ENCODE results near the gene SEMA3D. TPM values are rescaled to one million over a fixed set of nuclear protein-coding genes. Genes with fewer than 3 reads are reported as not detected.

The SEMA3D gene
- total and polyA plus RNA-seq, 9 of the 15 experiments (the other 6 are each of a cell fraction or from before 2014, with no cell fraction given): 0.01 to 0.10 (median 0.04) TPM; not detected in 1

GRCh38 chr7:85031475-85031874 is 155.4 kb downstream of the SEMA3D start (continued):
- no peak for TF ChIP-seq MTA3 (IDR thresholded peaks at IDR 0.05; ENCODE audit: borderline replicate concordance)
- TF ChIP-seq LCOR (CRISPR knock-in tag; IDR thresholded peaks at IDR 0.05): no peak
- no peak for TF ChIP-seq ZBTB17 (CRISPR knock-in tag; IDR thresholded peaks at IDR 0.05)
- no peak for TF ChIP-seq ZNF318 (IDR thresholded peaks at IDR 0.05; ENCODE audit: borderline replicate concordance in 1 of 2, low read depth in 1 of 2)
- no peak for TF ChIP-seq SNIP1 (IDR thresholded peaks at IDR 0.05; ENCODE audit: low read depth)
- no peak for TF ChIP-seq ZNF217 (CRISPR knock-in tag; IDR thresholded peaks at IDR 0.05)
- TF ChIP-seq IFI16 (CRISPR knock-in tag; IDR thresholded peaks at IDR 0.05): no peak

Measured in K562 (cell line).